Skeletal muscle satellite cell (primary cell): ENCODE measurements around the gene PHLPP2.

Experiments used
- H3K27me3 ChIP-seq: 2 replicates; pipeline ENCODE4 v1.7.0; 2013; ENCODE audit warnings: low read length; ENCODE audit not compliant: control insufficient read depth, insufficient read depth
- H3K36me3 ChIP-seq: 2 replicates; pipeline ENCODE4 v1.7.0; 2013; ENCODE audit warnings: mild to moderate bottlenecking, control low read depth, low read length; ENCODE audit not compliant: insufficient read depth
- H3K4me1 ChIP-seq: 2 replicates; pipeline ENCODE4 v1.7.0; 2013; ENCODE audit warnings: low read length; ENCODE audit not compliant: control insufficient read depth, insufficient read depth
- H3K4me2 ChIP-seq: 2 replicates; pipeline ENCODE4 v1.7.0; 2013; ENCODE audit warnings: mild to moderate bottlenecking, low read length
- H3K4me3 ChIP-seq: 2 replicates; pipeline ENCODE4 v1.7.0; 2013; ENCODE audit warnings: low read length
- H3K9ac ChIP-seq: 2 replicates; pipeline ENCODE4 v1.7.0; 2013; ENCODE audit warnings: mild to moderate bottlenecking, low read depth, low read length, moderate library complexity
- H3K9me3 ChIP-seq: replicated peaks from 2 replicates; pipeline ENCODE4 v1.7.0; 2013; ENCODE audit warnings: mild to moderate bottlenecking, control low read depth, low read length

The PHLPP2 gene

GRCh38 chr16:71712501-71712900 is 12.0 kb downstream of the PHLPP2 start:
- H3K9ac ChIP-seq: no peak overlapping the region
- no peaks in the 10 kb centered on the region for H3K27me3 ChIP-seq
- peaks cover 10% of the 10 kb centered on the region for H3K36me3 ChIP-seq
- peaks cover 26% of the 10 kb centered on the region for H3K4me1 ChIP-seq
- H3K9me3 ChIP-seq: no peaks in the 10 kb centered on the region
- no peak overlapping the region for H3K4me2 ChIP-seq
- H3K4me3 ChIP-seq: no peak overlapping the region

GRCh38 chr16:71711789-71712188 is 12.7 kb downstream of the PHLPP2 start:
- no peak overlapping the region for H3K9ac ChIP-seq
- no peaks in the 10 kb centered on the region for H3K9me3 ChIP-seq
- H3K4me3 ChIP-seq: no peak overlapping the region
- peaks cover 28% of the 10 kb centered on the region for H3K4me1 ChIP-seq
- no peaks in the 10 kb centered on the region for H3K27me3 ChIP-seq
- peaks cover 10% of the 10 kb centered on the region for H3K36me3 ChIP-seq
- H3K4me2 ChIP-seq: no peak overlapping the region

- Histone ChIP-seq H3K9ac (no peak overlapping the region), H3K9me3 (no peaks in the 10 kb centered on the region), H3K4me2 (peak overlapping the region; percentile 56), H3K36me3 (peaks cover under 1% of the 10 kb centered on the region), H3K4me1 (peaks cover 28% of the 10 kb centered on the region), H3K4me3 (no peak overlapping the region), H3K27me3 (no peaks in the 10 kb centered on the region)
These were observed 15.2 kb downstream of the PHLPP2 start for GRCh38 chr16:71709229-71709781.

- Histone ChIP-seq H3K9ac (no peak overlapping the region), H3K27me3 (no peaks in the 10 kb centered on the region), H3K36me3 (no peaks in the 10 kb centered on the region)
These were observed 15.8 kb downstream of the PHLPP2 start for GRCh38 chr16:71708696-71709095.

GRCh38 chr16:71707199-71707598 is 17.3 kb downstream of the PHLPP2 start:
- H3K4me1 ChIP-seq: peaks cover 28% of the 10 kb centered on the region
- no peak overlapping the region for H3K4me2 ChIP-seq
- H3K9me3 ChIP-seq: no peaks in the 10 kb centered on the region
- no peak overlapping the region for H3K9ac ChIP-seq
- peaks cover 11% of the 10 kb centered on the region for H3K36me3 ChIP-seq
- H3K4me3 ChIP-seq: no peak overlapping the region
- no peaks in the 10 kb centered on the region for H3K27me3 ChIP-seq

More at GRCh38 chr16:71708696-71709095, 15.8 kb downstream of the PHLPP2 start:
- Histone ChIP-seq H3K4me2 (peak overlapping the region; percentile 56), H3K4me1 (peaks cover 28% of the 10 kb centered on the region), H3K9me3 (no peaks in the 10 kb centered on the region), H3K4me3 (no peak overlapping the region)

GRCh38 chr16:71706046-71706445 is 18.5 kb downstream of the PHLPP2 start:
- Histone ChIP-seq H3K4me2 (no peak overlapping the region), H3K9ac (no peak overlapping the region), H3K4me3 (no peak overlapping the region), H3K27me3 (no peaks in the 10 kb centered on the region), H3K4me1 (peaks cover 28% of the 10 kb centered on the region), H3K9me3 (no peaks in the 10 kb centered on the region), H3K36me3 (peaks cover 18% of the 10 kb centered on the region)

GRCh38 chr16:71703333-71703732 is 21.2 kb downstream of the PHLPP2 start:
- no peaks in the 10 kb centered on the region for H3K27me3 ChIP-seq
- H3K4me2 ChIP-seq: no peak overlapping the region
- H3K9ac ChIP-seq: no peak overlapping the region
- H3K9me3 ChIP-seq: no peaks in the 10 kb centered on the region
- peaks cover 27% of the 10 kb centered on the region for H3K36me3 ChIP-seq
- H3K4me1 ChIP-seq: peaks cover 11% of the 10 kb centered on the region
- no peak overlapping the region for H3K4me3 ChIP-seq

- Histone ChIP-seq H3K9me3 (no peaks in the 10 kb centered on the region), H3K9ac (no peak overlapping the region), H3K27me3 (no peaks in the 10 kb centered on the region), H3K36me3 (peaks cover 31% of the 10 kb centered on the region), H3K4me1 (no peaks in the 10 kb centered on the region), H3K4me3 (no peak overlapping the region), H3K4me2 (no peak overlapping the region)
These were observed 23.7 kb downstream of the PHLPP2 start for GRCh38 chr16:71700831-71701230.

GRCh38 chr16:71698491-71698890 is 26.0 kb downstream of the PHLPP2 start:
- H3K9ac ChIP-seq: no peak overlapping the region
- H3K27me3 ChIP-seq: no peaks in the 10 kb centered on the region
- no peak overlapping the region for H3K4me2 ChIP-seq
- H3K4me3 ChIP-seq: no peak overlapping the region
- peaks cover 31% of the 10 kb centered on the region for H3K36me3 ChIP-seq
- H3K9me3 ChIP-seq: no peaks in the 10 kb centered on the region
- no peaks in the 10 kb centered on the region for H3K4me1 ChIP-seq

- H3K4me1 ChIP-seq: no peaks in the 10 kb centered on the region
- no peaks in the 10 kb centered on the region for H3K9me3 ChIP-seq
- H3K36me3 ChIP-seq: peaks cover 24% of the 10 kb centered on the region
- no peak overlapping the region for H3K9ac ChIP-seq
- no peak overlapping the region for H3K4me3 ChIP-seq
- H3K27me3 ChIP-seq: no peaks in the 10 kb centered on the region
- no peak overlapping the region for H3K4me2 ChIP-seq
These were observed 31.3 kb downstream of the PHLPP2 start for GRCh38 chr16:71693164-71693563.

- no peak overlapping the region for H3K9ac ChIP-seq
- no peaks in the 10 kb centered on the region for H3K4me1 ChIP-seq
- H3K36me3 ChIP-seq: peaks cover 35% of the 10 kb centered on the region
- H3K27me3 ChIP-seq: no peaks in the 10 kb centered on the region
- H3K4me3 ChIP-seq: no peak overlapping the region
- no peak overlapping the region for H3K4me2 ChIP-seq
- no peaks in the 10 kb centered on the region for H3K9me3 ChIP-seq
These were observed 34.6 kb downstream of the PHLPP2 start for GRCh38 chr16:71689901-71690300.

- H3K36me3 ChIP-seq: peaks cover 40% of the 10 kb centered on the region
These were observed 36.6 kb downstream of the PHLPP2 start for GRCh38 chr16:71687861-71688260.

More at GRCh38 chr16:71687861-71688260, 36.6 kb downstream of the PHLPP2 start:
- Histone ChIP-seq H3K4me1 (no peaks in the 10 kb centered on the region), H3K9me3 (no peaks in the 10 kb centered on the region), H3K27me3 (no peaks in the 10 kb centered on the region), H3K4me3 (no peak overlapping the region), H3K4me2 (no peak overlapping the region), H3K9ac (no peak overlapping the region)
